Prostate gland (tissue), 2 donors: ENCODE data around the gene HBA1. TPM values are rescaled to one million over a fixed set of nuclear protein-coding genes. Genes with fewer than 3 reads are reported as not detected.

Source experiments
- DNase-seq: peaks from one replicate; pipeline ENCODE4 v3.0.0-alpha.2; 2019; ENCODE audit warnings: low spot score
- H3K27ac ChIP-seq, 2 donors: fragments of 200-600 bp; sonication (generic); 2 replicates each; pipeline ENCODE4 v1.5.1; 2017 to 2019
- H3K27me3 ChIP-seq: fragments of 200-600 bp; sonication (generic); replicated peaks from 2 replicates; pipeline ENCODE4 v1.5.1; 2019; ENCODE audit not compliant: insufficient read depth
- H3K36me3 ChIP-seq, 2 donors: fragments of 200-600 bp; sonication (generic); 1 replicate in 1 of 2; 2 replicates in 1 of 2; pipeline versions ENCODE4 v1.5.1 to v1.8.1; 2017 to 2019
- H3K4me1 ChIP-seq: fragments of 200-600 bp; sonication (generic); replicated peaks from 2 replicates; pipeline ENCODE4 v1.5.1; 2019
- H3K4me3 ChIP-seq, 2 donors: fragments of 200-600 bp; sonication (generic); 2 replicates each; pipeline ENCODE4 v1.5.1; 2017 to 2019
- H3K9me3 ChIP-seq: fragments of 200-600 bp; sonication (generic); 2 replicates; pipeline ENCODE4 v1.5.1; 2017
- CTCF ChIP-seq, 4 experiments: fragments of 200-600 bp in 2 of 4; fragments of 450-650 bp in 2 of 4; sonication (generic) in 2 of 4; IDR thresholded peaks; 1 replicate in 3 of 4; 2 replicates in 1 of 4; pipeline ENCODE4 v1.5.1; 2016 to 2019; ENCODE audit warnings: antibody characterized with exemption in 4 of 4, mild to moderate bottlenecking in 2 of 4, moderate library complexity in 2 of 4
- POLR2A ChIP-seq: fragments of 450-650 bp; IDR thresholded peaks from one replicate; pipeline ENCODE4 v1.6.1; 2016; ENCODE audit warnings: antibody characterized with exemption, mild to moderate bottlenecking
- POLR2AphosphoS5 ChIP-seq: sonication (generic); formaldehyde crosslinking; IDR thresholded peaks from one replicate; pipeline ENCODE4 v1.6.1; 2017; ENCODE audit warnings: antibody characterized with exemption
- WGBS: methylation state at CpG from one replicate; pipeline ENCODE4 v1.1.5; 2018; 5-methylcytosine and 5-hydroxymethylcytosine counted together
- intact Hi-C: fragments of 100-400 bp; cut with DNase I; formaldehyde crosslinking; loops from one replicate; pipeline ENCODE4 v1.14.2; 2022
- total RNA-seq, 2 donors: library from RNA; depleted of rRNA; stranded (reverse); fragments of >200 nt; gene quantifications; one replicate each; pipeline ENCODE4 v1.1.0, GENCODE V29; 2016

The HBA1 gene
- total RNA-seq, 2 donors from 2014 or later = 43.4 TPM; not detected in 1

DNA sequence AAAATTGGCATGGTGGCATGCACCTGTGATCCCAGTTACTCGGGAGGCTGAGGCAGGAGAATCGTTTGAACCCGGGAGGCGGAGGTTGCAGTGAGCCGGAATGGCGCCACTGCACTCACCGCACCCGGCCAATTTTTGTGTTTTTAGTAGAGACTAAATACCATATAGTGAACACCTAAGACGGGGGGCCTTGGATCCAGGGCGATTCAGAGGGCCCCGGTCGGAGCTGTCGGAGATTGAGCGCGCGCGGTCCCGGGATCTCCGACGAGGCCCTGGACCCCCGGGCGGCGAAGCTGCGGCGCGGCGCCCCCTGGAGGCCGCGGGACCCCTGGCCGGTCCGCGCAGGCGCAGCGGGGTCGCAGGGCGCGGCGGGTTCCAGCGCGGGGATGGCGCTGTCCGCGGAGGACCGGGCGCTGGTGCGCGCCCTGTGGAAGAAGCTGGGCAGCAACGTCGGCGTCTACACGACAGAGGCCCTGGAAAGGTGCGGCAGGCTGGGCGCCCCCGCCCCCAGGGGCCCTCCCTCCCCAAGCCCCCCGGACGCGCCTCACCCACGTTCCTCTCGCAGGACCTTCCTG is 3.7 kb downstream of the HBA1 start, which contains the start of gene HBQ1:
Gene HBQ1, plus strand, starts transcription at position 359 of the 575 bp plus-strand sequence. Its CDS starts 28 bp downstream, at position 387.
- Histone ChIP-seq H3K27ac (no peak within 1 kb of the TSS), H3K36me3 (no peaks in the 10 kb centered on the region), H3K4me1 (peaks cover 10% of the 10 kb centered on the region), H3K9me3 (no peaks in the 10 kb centered on the region), H3K4me3 (peak within 1 kb of the TSS; percentile 1 to 19), H3K27me3 (peaks cover 6% of the 10 kb centered on the region)
- no peak for DNase-seq
- 9% methylated on average over 51 of the region's 59 CpGs for WGBS
- intact Hi-C loops = no loop called here
- TF ChIP-seq POLR2AphosphoS5 (no peak), CTCF (IDR thresholded peaks at IDR 0.05) (peak in 1 of 4 experiments; percentile 27)

- no peak overlapping the region for H3K27ac ChIP-seq
- H3K27me3 ChIP-seq = peaks cover 6% of the 10 kb centered on the region
- WGBS = under 1% methylated on average over 45 of the region's 89 CpGs
- no peaks in the 10 kb centered on the region for H3K36me3 ChIP-seq
- no peak for DNase-seq
- no peaks in the 10 kb centered on the region for H3K9me3 ChIP-seq
- H3K4me1 ChIP-seq = peaks cover 10% of the 10 kb centered on the region
- peak overlapping the region; percentile 1 to 19 for H3K4me3 ChIP-seq
- intact Hi-C loops = no loop called here
- TF ChIP-seq POLR2AphosphoS5 (no peak), CTCF (IDR thresholded peaks at IDR 0.05) (no peak)
Measured at GRCh38 chr16:180681-181564, 4.4 kb downstream of the HBA1 start.

DNA sequence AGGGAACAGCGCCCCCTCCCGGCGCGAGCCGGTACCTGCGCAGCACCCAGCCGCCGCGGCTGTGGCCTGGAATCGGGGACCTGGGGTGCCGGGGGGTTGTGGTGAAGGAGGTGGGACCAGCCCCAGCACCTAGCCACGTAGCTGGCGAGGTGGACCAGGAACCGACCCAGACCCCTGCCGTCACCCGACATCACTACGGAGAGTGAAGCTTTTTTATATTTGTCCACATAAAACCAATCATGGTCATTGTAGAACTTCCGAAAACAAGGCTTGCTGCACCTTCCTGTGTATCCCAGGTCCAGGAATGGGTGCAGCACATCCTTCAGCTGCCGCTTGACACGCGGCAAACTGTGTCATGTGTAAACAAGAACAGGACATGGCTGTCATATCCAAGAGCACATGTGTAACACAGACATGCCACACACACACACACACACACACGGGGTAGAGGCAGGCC is 5.1 kb downstream of the HBA1 start:
- Histone ChIP-seq H3K27me3 (peaks cover 6% of the 10 kb centered on the region), H3K4me1 (peaks cover 10% of the 10 kb centered on the region), H3K4me3 (peak overlapping the region in 1 of 2 donors; percentile 19), H3K36me3 (no peaks in the 10 kb centered on the region), H3K9me3 (no peaks in the 10 kb centered on the region), H3K27ac (no peak overlapping the region)
- 10% methylated on average over 21 of the region's 22 CpGs for WGBS
- DNase-seq = peak; percentile 50
- TF ChIP-seq POLR2AphosphoS5 (no peak), POLR2A (no peak), CTCF (IDR thresholded peaks at IDR 0.05) (peak; percentile 90 to 93 (median 91))
- intact Hi-C loops = no loop called here

- WGBS = 76% methylated on average over 7 of the region's 7 CpGs
- no peak for DNase-seq
- intact Hi-C loops = no loop called here
- Histone ChIP-seq H3K4me3 (no peak overlapping the region), H3K36me3 (no peaks in the 10 kb centered on the region), H3K27ac (no peak overlapping the region), H3K27me3 (peaks cover 2% of the 10 kb centered on the region), H3K9me3 (no peaks in the 10 kb centered on the region), H3K4me1 (peaks cover 10% of the 10 kb centered on the region)
- TF ChIP-seq POLR2A = no peak
- no peak for TF ChIP-seq POLR2AphosphoS5
- no peak for TF ChIP-seq CTCF (IDR thresholded peaks at IDR 0.05)
Measured at GRCh38 chr16:183005-183404, 6.5 kb downstream of the HBA1 start.
